ENCODE data around the gene SYT17. TPM values are rescaled to one million over a fixed set of nuclear protein-coding genes. Genes with fewer than 3 reads are reported as not detected.

Gene SYT17
- total and polyA plus RNA-seq, 10 of the 15 experiments (the other 5 are each of a cell fraction or from before 2014, with no cell fraction given), result 3.7 to 12.3 (median 5.0) TPM

- TF ChIP-seq MEF2B (IDR thresholded peaks at IDR 0.05; ENCODE audit: partially characterized antibody, poor library complexity, severe bottlenecking) (no peak), ZBTB33 (IDR thresholded peaks at IDR 0.05) (no peak), CHD4 (IDR thresholded peaks at IDR 0.05) (no peak), BRCA1 (IDR thresholded peaks at IDR 0.05; ENCODE audit: low read depth, low read length) (no peak), MTA2 (IDR thresholded peaks at IDR 0.05; ENCODE audit: low read depth) (no peak), IKZF1 (conservative IDR thresholded peaks at IDR 0.05) (no peak), JUNB (IDR thresholded peaks at IDR 0.05) (no peak), ATF7 (IDR thresholded peaks at IDR 0.05; ENCODE audit: low read depth) (no peak), ZZZ3 (IDR thresholded peaks at IDR 0.05; ENCODE audit: control insufficient read depth, insufficient read length, low read depth) (no peak), IKZF2 (IDR thresholded peaks at IDR 0.05) (no peak)
Measured at GRCh38 chr16:19285431-19285830, 117.4 kb downstream of the SYT17 start, which contains the start of gene CLEC19A (continued).

DNA sequence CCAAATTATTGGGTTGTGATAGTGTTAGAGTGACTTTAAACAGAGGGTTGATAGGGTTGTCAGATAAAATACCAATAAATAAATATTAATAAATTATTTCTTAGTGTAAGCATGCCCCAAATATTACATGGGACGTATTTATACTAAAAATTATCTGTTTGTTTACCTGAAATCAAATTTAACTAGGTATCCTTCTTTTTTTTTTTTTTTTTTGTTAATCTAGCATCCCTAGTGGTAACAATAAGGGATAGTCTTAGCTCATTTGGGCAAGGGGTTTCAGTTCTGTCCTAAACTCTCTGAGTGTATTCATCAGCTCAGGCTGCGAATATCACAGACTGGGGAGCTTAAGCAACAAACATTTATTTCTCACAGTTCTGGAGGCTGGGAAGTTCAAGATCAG, 118.8 kb downstream of the SYT17 start:
- Histone ChIP-seq H3K4me2 (ENCODE audit: control insufficient read depth, insufficient read depth) (no peak overlapping the region), H3K27ac (ENCODE audit: control insufficient read depth, insufficient read depth) (no peak overlapping the region), H3K36me3 (ENCODE audit: control insufficient read depth in 2 of 2, insufficient read depth in 2 of 2, low read length in 1 of 2) (no peaks in the 10 kb centered on the region), H2AFZ (ENCODE audit: control insufficient read depth, low read depth, low read length) (no peak overlapping the region), H3K79me2 (ENCODE audit: control insufficient read depth, insufficient read depth, low read length) (no peaks in the 10 kb centered on the region), H3K9me3 (replicated peaks; ENCODE audit: control insufficient read depth, insufficient read depth, low read length) (no peaks in the 10 kb centered on the region), H3K9ac (ENCODE audit: control insufficient read depth, insufficient read depth, low read length) (no peak overlapping the region), H3K27me3 (replicated peaks in 1 of 2; ENCODE audit: control insufficient read depth in 2 of 2, insufficient read depth in 2 of 2, low read length in 1 of 2) (no peaks in the 10 kb centered on the region; a peak in 1 of 4 replicates), H4K20me1 (ENCODE audit: control insufficient read depth, insufficient read depth) (no peaks in the 10 kb centered on the region), H3K4me3 (no peak overlapping the region), H3K4me1 (ENCODE audit: control insufficient read depth, insufficient read depth, low read length) (no peaks in the 10 kb centered on the region)
- ATAC-seq (no peak), DNase-seq (ENCODE audit: low read depth, low spot score) (no peak), FAIRE-seq (no peak)
- WGBS (ENCODE audit: insufficient coverage, insufficient replicate concordance, low lambda C conversion rate, missing lambda C conversion rate), result 25% methylated on average over 2 of the region's 2 CpGs
- CTCF ChIA-PET, result interaction anchor here (1.1 kb wide), 1 partner anchor 76 kb away, joined by 4 read pairs; no protein-coding TSS in a partner anchor
- in situ Hi-C loops (cut with MboI), result no loop called here
- POLR2A ChIA-PET, result interaction anchor here (0.6 to 0.7 kb wide), 3 partner anchors 51 to 268 kb away, joined by 6 to 7 read pairs (median 6); no protein-coding TSS in a partner anchor
- intact Hi-C loops (cut with micrococcal nuclease; ENCODE audit: unreplicated experiment), result no loop called here
- SMC1A ChIA-PET (ENCODE audit: uncharacterized antibody, unreplicated experiment), result interaction anchor here (0.5 to 1.0 kb wide), 3 partner anchors 39 to 75 kb away, joined by 3 to 5 read pairs (median 3); no protein-coding TSS in a partner anchor
- no TSS peak for BruUV-seq (replicated peaks)
- RAD21 ChIA-PET (ENCODE audit: unreplicated experiment), result interaction anchor here (0.6 to 1.3 kb wide), 2 partner anchors 11 to 216 kb away, joined by 3 read pairs; no protein-coding TSS in a partner anchor
- TF ChIP-seq ELK1 (IDR thresholded peaks at IDR 0.05; ENCODE audit: low read depth, low read length), result no peak
- TF ChIP-seq IKZF1 (conservative IDR thresholded peaks at IDR 0.05), result no peak
- no peak for TF ChIP-seq ZNF207 (IDR thresholded peaks at IDR 0.05; ENCODE audit: borderline replicate concordance)
- no peak for TF ChIP-seq SMAD1 (IDR thresholded peaks at IDR 0.05; ENCODE audit: low read depth, partially characterized antibody)
- TF ChIP-seq CREB1 (IDR thresholded peaks at IDR 0.05; ENCODE audit: low read depth), result no peak
- TF ChIP-seq, protein P1, sequence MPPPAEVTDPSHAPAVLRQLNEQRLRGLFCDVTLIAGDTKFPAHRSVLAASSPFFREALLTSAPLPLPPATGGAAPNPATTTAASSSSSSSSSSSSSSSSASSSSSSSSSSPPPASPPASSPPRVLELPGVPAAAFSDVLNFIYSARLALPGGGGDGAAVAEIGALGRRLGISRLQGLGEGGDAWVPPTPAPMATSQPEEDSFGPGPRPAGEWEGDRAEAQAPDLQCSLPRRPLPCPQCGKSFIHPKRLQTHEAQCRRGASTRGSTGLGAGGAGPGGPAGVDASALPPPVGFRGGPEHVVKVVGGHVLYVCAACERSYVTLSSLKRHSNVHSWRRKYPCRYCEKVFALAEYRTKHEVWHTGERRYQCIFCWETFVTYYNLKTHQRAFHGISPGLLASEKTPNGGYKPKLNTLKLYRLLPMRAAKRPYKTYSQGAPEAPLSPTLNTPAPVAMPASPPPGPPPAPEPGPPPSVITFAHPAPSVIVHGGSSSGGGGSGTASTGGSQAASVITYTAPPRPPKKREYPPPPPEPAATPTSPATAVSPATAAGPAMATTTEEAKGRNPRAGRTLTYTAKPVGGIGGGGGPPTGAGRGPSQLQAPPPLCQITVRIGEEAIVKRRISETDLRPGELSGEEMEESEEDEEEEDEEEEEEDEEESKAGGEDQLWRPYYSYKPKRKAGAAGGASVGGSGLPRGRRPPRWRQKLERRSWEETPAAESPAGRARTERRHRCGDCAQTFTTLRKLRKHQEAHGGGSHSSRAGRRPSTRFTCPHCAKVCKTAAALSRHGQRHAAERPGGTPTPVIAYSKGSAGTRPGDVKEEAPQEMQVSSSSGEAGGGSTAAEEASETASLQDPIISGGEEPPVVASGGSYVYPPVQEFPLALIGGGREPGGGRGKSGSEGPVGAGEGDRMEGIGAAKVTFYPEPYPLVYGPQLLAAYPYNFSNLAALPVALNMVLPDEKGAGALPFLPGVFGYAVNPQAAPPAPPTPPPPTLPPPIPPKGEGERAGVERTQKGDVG (CRISPR knock-in tag; IDR thresholded peaks at IDR 0.05), result no peak
- TF ChIP-seq, protein P2, sequence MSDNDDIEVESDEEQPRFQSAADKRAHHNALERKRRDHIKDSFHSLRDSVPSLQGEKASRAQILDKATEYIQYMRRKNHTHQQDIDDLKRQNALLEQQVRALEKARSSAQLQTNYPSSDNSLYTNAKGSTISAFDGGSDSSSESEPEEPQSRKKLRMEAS (IDR thresholded peaks at IDR 0.05; ENCODE audit: low read depth, low read length), result no peak
- TF ChIP-seq TCF12 (IDR thresholded peaks at IDR 0.05; ENCODE audit: low read depth, low read length), result no peak
- no peak for TF ChIP-seq SPI1 (IDR thresholded peaks at IDR 0.05; ENCODE audit: borderline replicate concordance, insufficient read depth, low read depth, low read length)

Data from GM12878 (cell line).